Neural cell (in vitro differentiated cells): ENCODE data around the gene CTSZ. TPM values are rescaled to one million over a fixed set of nuclear protein-coding genes. Genes with fewer than 3 reads are reported as not detected.

ENCODE experiments used
- H2AFZ ChIP-seq: fragments of 200-600, 300-800 bp; sonication (generic), shearing (Covaris generic); 2 replicates; pipeline ENCODE4 v1.6.0; 2014; ENCODE audit warnings: low read depth, mild to moderate bottlenecking, antibody characterized with exemption, low read length, moderate library complexity
- H3F3A ChIP-seq: fragments of 200-600 bp; shearing (Covaris generic); 2 replicates; pipeline ENCODE4 v1.6.1; 2016; ENCODE audit warnings: mild to moderate bottlenecking, moderate library complexity, mixed read lengths, antibody characterized with exemption, low read length; ENCODE audit not compliant: insufficient read depth, poor library complexity, severe bottlenecking
- H3K27ac ChIP-seq: fragments of 200-600, 300-800 bp; sonication (generic), shearing (Covaris generic); 2 replicates; pipeline ENCODE4 v1.5.1; 2014; ENCODE audit warnings: mild to moderate bottlenecking, low read length, moderate library complexity
- H3K27me3 ChIP-seq: fragments of 300-800, 200-600 bp; sonication (generic), shearing (Covaris generic); 2 replicates; pipeline ENCODE4 v1.6.0; 2014; ENCODE audit warnings: mild to moderate bottlenecking, low read depth, low read length, moderate library complexity; ENCODE audit not compliant: insufficient read depth
- H3K36me3 ChIP-seq: fragments of 300-800, 200-600 bp; sonication (generic), shearing (Covaris generic); 2 replicates; pipeline ENCODE4 v1.5.1; 2014; ENCODE audit warnings: mild to moderate bottlenecking, antibody characterized with exemption, low read length, moderate library complexity; ENCODE audit not compliant: insufficient read depth
- H3K4me2 ChIP-seq: fragments of 300-800, 200-600 bp; sonication (generic), shearing (Covaris generic); 2 replicates; pipeline ENCODE4 v1.6.0; 2014; ENCODE audit warnings: mild to moderate bottlenecking, low read length
- H3K4me3 ChIP-seq: fragments of 300-800, 200-600 bp; sonication (generic), shearing (Covaris generic); 2 replicates; pipeline ENCODE4 v1.5.1; 2014; ENCODE audit warnings: mild to moderate bottlenecking, low read length, moderate library complexity
- H3K79me2 ChIP-seq: fragments of 200-600 bp; shearing (Covaris generic); replicated peaks from 2 replicates; pipeline ENCODE4 v1.6.0; 2014; ENCODE audit warnings: mild to moderate bottlenecking, low read length, moderate library complexity; ENCODE audit not compliant: insufficient read depth
- H3K9ac ChIP-seq: fragments of 300-800, 200-600 bp; sonication (generic), shearing (Covaris generic); 2 replicates; pipeline ENCODE4 v1.6.1; 2016; ENCODE audit warnings: mild to moderate bottlenecking, low read length, mixed read lengths
- H3K9me2 ChIP-seq: fragments of 200-600 bp; shearing (Covaris generic); 2 replicates; pipeline ENCODE4 v1.6.1; 2016; ENCODE audit warnings: mild to moderate bottlenecking, low read length, mixed read lengths; ENCODE audit not compliant: insufficient read depth
- H3K9me3 ChIP-seq: fragments of 200-600, 300-800 bp; sonication (generic), shearing (Covaris generic); 2 replicates; pipeline ENCODE4 v1.6.1; 2016; ENCODE audit warnings: mild to moderate bottlenecking, mixed run types, low read length, moderate library complexity, mixed read lengths
- H4K20me1 ChIP-seq: fragments of 200-600 bp; shearing (Covaris generic); 2 replicates; pipeline ENCODE4 v1.6.1; 2016; ENCODE audit warnings: mild to moderate bottlenecking, mixed run types; ENCODE audit not compliant: insufficient read depth
- EP300 ChIP-seq: fragments of 450-650 bp; conservative IDR thresholded peaks from 2 replicates; pipeline ENCODE4 v1.6.1; 2014; ENCODE audit warnings: antibody characterized with exemption, mild to moderate bottlenecking, moderate library complexity; ENCODE audit not compliant: poor library complexity, severe bottlenecking
- EZH2 ChIP-seq: fragments of 200-600, 300-800 bp; shearing (Covaris generic), sonication (generic); IDR thresholded peaks from 2 replicates; pipeline ENCODE4 v1.6.1; 2014; ENCODE audit warnings: antibody characterized with exemption, low read length, borderline replicate concordance, mild to moderate bottlenecking; ENCODE audit not compliant: insufficient read depth, poor library complexity, severe bottlenecking
- MXI1 ChIP-seq: fragments of 450-650 bp; conservative IDR thresholded peaks from 2 replicates; pipeline ENCODE4 v1.6.1; 2014; ENCODE audit warnings: antibody characterized with exemption, mild to moderate bottlenecking; ENCODE audit not compliant: poor library complexity, severe bottlenecking
- POLR2AphosphoS5 ChIP-seq: IDR thresholded peaks from 2 replicates; pipeline ENCODE4 v1.6.1; 2012
- RAD21 ChIP-seq: fragments of 450-650 bp; conservative IDR thresholded peaks from 2 replicates; pipeline ENCODE4 v1.6.1; 2014; ENCODE audit warnings: antibody characterized with exemption, mild to moderate bottlenecking, moderate library complexity
- SMC3 ChIP-seq: fragments of 450-650 bp; conservative IDR thresholded peaks from 2 replicates; pipeline ENCODE4 v1.6.1; 2014; ENCODE audit warnings: antibody characterized with exemption, mild to moderate bottlenecking, moderate library complexity; ENCODE audit not compliant: poor library complexity
- TAF1 ChIP-seq: IDR thresholded peaks from 2 replicates; pipeline ENCODE4 v1.6.1; 2012; ENCODE audit warnings: low read depth
- polyA plus RNA-seq: library from polyadenylated mRNA; depleted of rRNA; stranded (reverse); fragments of >200 nt; gene quantifications from 2 replicates; pipeline ENCODE4 v1.2.3, GENCODE V29; 2014
- TF ChIP-seq, protein P1 (sequence below): IDR thresholded peaks from 2 replicates; pipeline ENCODE4 v1.6.1; 2012; ENCODE audit warnings: borderline replicate concordance
- TF ChIP-seq, protein P2 (sequence below): fragments of 450-650 bp; IDR thresholded peaks from 2 replicates; pipeline ENCODE4 v1.5.1; 2014; ENCODE audit warnings: antibody characterized with exemption, mild to moderate bottlenecking, moderate library complexity; ENCODE audit not compliant: poor library complexity, severe bottlenecking

Gene CTSZ
- polyA plus RNA-seq, 1 donor from 2014 or later, result 0.31 TPM

DNA sequence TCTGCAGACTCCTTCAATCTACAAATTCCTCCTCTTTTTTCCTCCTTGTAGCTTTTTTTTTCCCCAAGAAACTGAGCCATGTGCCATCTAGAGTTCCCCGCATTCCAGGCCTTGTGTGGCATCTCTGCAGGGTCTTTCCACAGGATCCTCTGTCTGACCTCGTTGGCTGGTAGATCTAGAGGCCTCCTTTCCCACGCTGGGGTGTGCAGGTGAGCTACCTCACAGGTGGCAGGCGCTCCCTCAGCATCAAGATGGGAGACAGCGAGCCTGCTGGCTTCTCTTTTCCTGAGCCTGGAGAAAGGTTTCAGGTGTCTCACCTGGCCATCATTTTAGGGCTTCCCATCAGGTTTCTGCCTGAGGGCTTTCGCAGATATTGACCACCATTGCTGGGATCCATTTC lies 35.6 kb downstream of the CTSZ start:
- H3K27me3 ChIP-seq, result peaks cover 3% of the 10 kb centered on the region
- H3K79me2 ChIP-seq, result no peaks in the 10 kb centered on the region
- no peaks in the 10 kb centered on the region for H3K9me2 ChIP-seq
- TF ChIP-seq, protein P1, sequence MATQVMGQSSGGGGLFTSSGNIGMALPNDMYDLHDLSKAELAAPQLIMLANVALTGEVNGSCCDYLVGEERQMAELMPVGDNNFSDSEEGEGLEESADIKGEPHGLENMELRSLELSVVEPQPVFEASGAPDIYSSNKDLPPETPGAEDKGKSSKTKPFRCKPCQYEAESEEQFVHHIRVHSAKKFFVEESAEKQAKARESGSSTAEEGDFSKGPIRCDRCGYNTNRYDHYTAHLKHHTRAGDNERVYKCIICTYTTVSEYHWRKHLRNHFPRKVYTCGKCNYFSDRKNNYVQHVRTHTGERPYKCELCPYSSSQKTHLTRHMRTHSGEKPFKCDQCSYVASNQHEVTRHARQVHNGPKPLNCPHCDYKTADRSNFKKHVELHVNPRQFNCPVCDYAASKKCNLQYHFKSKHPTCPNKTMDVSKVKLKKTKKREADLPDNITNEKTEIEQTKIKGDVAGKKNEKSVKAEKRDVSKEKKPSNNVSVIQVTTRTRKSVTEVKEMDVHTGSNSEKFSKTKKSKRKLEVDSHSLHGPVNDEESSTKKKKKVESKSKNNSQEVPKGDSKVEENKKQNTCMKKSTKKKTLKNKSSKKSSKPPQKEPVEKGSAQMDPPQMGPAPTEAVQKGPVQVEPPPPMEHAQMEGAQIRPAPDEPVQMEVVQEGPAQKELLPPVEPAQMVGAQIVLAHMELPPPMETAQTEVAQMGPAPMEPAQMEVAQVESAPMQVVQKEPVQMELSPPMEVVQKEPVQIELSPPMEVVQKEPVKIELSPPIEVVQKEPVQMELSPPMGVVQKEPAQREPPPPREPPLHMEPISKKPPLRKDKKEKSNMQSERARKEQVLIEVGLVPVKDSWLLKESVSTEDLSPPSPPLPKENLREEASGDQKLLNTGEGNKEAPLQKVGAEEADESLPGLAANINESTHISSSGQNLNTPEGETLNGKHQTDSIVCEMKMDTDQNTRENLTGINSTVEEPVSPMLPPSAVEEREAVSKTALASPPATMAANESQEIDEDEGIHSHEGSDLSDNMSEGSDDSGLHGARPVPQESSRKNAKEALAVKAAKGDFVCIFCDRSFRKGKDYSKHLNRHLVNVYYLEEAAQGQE, result no peak
- TF ChIP-seq RAD21 (no peak), SMC3 (no peak), EP300 (no peak), TAF1 (no peak), MXI1 (no peak), POLR2AphosphoS5 (no peak), EZH2 (no peak)
- TF ChIP-seq, protein P2, sequence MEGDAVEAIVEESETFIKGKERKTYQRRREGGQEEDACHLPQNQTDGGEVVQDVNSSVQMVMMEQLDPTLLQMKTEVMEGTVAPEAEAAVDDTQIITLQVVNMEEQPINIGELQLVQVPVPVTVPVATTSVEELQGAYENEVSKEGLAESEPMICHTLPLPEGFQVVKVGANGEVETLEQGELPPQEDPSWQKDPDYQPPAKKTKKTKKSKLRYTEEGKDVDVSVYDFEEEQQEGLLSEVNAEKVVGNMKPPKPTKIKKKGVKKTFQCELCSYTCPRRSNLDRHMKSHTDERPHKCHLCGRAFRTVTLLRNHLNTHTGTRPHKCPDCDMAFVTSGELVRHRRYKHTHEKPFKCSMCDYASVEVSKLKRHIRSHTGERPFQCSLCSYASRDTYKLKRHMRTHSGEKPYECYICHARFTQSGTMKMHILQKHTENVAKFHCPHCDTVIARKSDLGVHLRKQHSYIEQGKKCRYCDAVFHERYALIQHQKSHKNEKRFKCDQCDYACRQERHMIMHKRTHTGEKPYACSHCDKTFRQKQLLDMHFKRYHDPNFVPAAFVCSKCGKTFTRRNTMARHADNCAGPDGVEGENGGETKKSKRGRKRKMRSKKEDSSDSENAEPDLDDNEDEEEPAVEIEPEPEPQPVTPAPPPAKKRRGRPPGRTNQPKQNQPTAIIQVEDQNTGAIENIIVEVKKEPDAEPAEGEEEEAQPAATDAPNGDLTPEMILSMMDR, result no peak
- H3K27ac ChIP-seq, result no peak overlapping the region
- no peak overlapping the region for H3K9ac ChIP-seq
- H3K4me2 ChIP-seq, result no peak overlapping the region
- H3K4me3 ChIP-seq, result no peak overlapping the region
- no peaks in the 10 kb centered on the region for H4K20me1 ChIP-seq
- no peak overlapping the region for H2AFZ ChIP-seq
- H3K9me3 ChIP-seq, result no peaks in the 10 kb centered on the region
- H3F3A ChIP-seq, result no peaks in the 10 kb centered on the region
- no peaks in the 10 kb centered on the region for H3K36me3 ChIP-seq

DNA sequence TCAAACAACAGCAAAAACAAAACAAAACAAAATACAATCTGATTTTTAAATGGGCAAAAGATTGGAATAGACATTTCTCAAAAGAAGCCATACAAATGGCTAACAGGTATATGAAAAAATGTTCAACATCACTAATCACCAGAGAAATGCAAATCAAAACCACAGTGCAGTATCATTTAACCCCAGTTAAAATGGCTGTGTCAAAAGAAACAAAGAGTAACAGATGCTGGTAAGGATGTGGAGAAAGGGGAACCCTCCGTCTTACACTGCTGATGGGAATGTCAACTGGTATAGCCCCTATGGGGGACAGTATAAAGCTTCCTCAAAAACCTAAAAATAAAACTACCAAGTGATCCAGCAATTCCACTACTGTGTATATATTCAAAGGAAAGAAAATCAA lies 36.9 kb downstream of the CTSZ start:
- no peak for TF ChIP-seq EZH2
- no peak overlapping the region for H3K4me3 ChIP-seq
- H4K20me1 ChIP-seq, result no peaks in the 10 kb centered on the region
- no peak overlapping the region for H3K9ac ChIP-seq
- no peak overlapping the region for H2AFZ ChIP-seq
- H3K27me3 ChIP-seq, result peaks cover 3% of the 10 kb centered on the region
- no peaks in the 10 kb centered on the region for H3F3A ChIP-seq
- no peaks in the 10 kb centered on the region for H3K9me2 ChIP-seq
- no peak overlapping the region for H3K4me2 ChIP-seq
- no peaks in the 10 kb centered on the region for H3K79me2 ChIP-seq
- no peaks in the 10 kb centered on the region for H3K36me3 ChIP-seq
- no peak overlapping the region for H3K27ac ChIP-seq
- no peaks in the 10 kb centered on the region for H3K9me3 ChIP-seq

DNA sequence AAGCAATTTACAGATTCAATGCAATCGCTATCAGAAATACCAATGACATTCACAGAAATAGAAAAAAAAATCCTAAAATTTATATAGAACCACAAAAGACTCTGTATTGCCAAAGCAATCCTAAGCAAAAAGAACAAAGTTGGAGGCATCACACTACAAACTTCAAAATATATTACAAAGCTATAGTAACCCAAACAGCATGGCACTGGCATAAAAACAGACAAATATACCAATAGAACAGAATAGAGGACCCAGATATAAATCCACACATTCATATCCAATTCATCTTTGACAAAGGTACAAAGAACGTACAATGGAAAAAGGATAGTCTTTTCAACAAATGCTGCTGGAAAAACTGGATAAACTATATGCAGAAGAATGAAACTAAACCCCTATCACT lies 37.6 kb downstream of the CTSZ start:
- Histone ChIP-seq H3K36me3 (no peaks in the 10 kb centered on the region), H3K9me2 (no peaks in the 10 kb centered on the region), H3K4me3 (no peak overlapping the region), H3F3A (no peaks in the 10 kb centered on the region), H3K9ac (no peak overlapping the region), H3K79me2 (no peaks in the 10 kb centered on the region), H3K27ac (no peak overlapping the region), H3K9me3 (no peaks in the 10 kb centered on the region), H2AFZ (no peak overlapping the region), H4K20me1 (no peaks in the 10 kb centered on the region), H3K4me2 (no peak overlapping the region), H3K27me3 (peaks cover 3% of the 10 kb centered on the region)
- no peak for TF ChIP-seq EZH2
- no peak for TF ChIP-seq SMC3
- TF ChIP-seq POLR2AphosphoS5, result no peak
- TF ChIP-seq EP300, result no peak
- TF ChIP-seq TAF1, result no peak
- TF ChIP-seq RAD21, result no peak
- TF ChIP-seq, protein P1, result no peak
- TF ChIP-seq, protein P2, result no peak
- TF ChIP-seq MXI1, result no peak
